GM18511 (cell line): ENCODE measurements around the gene FREM2.

Source experiments
- ATAC-seq: cut with Tn5 transposase; IDR thresholded peaks from one replicate; pipeline ENCODE4 v1.9.1; 2021; ENCODE audit warnings: mild to moderate bottlenecking, moderate library complexity; ENCODE audit not compliant: unreplicated experiment

FREM2 gene, protein sequence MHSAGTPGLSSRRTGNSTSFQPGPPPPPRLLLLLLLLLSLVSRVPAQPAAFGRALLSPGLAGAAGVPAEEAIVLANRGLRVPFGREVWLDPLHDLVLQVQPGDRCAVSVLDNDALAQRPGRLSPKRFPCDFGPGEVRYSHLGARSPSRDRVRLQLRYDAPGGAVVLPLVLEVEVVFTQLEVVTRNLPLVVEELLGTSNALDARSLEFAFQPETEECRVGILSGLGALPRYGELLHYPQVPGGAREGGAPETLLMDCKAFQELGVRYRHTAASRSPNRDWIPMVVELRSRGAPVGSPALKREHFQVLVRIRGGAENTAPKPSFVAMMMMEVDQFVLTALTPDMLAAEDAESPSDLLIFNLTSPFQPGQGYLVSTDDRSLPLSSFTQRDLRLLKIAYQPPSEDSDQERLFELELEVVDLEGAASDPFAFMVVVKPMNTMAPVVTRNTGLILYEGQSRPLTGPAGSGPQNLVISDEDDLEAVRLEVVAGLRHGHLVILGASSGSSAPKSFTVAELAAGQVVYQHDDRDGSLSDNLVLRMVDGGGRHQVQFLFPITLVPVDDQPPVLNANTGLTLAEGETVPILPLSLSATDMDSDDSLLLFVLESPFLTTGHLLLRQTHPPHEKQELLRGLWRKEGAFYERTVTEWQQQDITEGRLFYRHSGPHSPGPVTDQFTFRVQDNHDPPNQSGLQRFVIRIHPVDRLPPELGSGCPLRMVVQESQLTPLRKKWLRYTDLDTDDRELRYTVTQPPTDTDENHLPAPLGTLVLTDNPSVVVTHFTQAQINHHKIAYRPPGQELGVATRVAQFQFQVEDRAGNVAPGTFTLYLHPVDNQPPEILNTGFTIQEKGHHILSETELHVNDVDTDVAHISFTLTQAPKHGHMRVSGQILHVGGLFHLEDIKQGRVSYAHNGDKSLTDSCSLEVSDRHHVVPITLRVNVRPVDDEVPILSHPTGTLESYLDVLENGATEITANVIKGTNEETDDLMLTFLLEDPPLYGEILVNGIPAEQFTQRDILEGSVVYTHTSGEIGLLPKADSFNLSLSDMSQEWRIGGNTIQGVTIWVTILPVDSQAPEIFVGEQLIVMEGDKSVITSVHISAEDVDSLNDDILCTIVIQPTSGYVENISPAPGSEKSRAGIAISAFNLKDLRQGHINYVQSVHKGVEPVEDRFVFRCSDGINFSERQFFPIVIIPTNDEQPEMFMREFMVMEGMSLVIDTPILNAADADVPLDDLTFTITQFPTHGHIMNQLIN (N-terminal part only)

DNA sequence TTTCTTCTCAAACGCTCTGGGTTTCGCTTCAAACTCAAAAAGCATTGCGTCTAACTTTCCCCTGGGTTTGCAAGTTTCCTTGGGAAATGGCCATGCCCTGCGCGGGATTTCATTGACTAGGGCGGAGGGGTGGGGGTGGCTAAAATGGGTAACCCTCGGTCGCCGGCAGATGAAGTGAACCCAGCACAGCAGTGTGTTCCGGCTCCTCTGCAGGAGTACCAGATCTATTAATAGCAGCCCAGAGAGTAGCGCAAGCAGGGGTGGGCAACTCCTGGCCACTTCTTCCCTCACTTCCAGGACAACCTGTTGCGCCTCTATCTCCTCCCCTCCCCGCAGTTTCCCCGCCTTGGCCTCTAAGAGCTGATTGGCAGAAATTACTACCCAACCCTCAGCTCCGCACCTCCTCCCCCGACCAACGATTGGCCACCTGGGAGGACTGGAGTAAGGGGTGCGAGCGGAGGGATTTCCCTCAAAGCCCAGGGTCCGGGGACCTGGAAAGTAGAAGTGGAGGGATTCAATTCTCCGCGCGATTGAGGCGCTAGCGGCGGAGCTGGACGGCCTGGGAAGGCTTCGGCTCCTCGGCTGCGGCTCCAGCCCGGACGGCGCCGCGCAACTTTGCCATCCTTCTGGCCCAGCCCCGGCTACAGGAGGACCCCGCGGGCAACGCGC, at the start of gene FREM2:
FREM2 (plus strand) TSS at position 501 of the 669 bp plus-strand sequence. CDS start 268 bp downstream, outside the sequence.
- ATAC-seq: peak; percentile 50

DNA sequence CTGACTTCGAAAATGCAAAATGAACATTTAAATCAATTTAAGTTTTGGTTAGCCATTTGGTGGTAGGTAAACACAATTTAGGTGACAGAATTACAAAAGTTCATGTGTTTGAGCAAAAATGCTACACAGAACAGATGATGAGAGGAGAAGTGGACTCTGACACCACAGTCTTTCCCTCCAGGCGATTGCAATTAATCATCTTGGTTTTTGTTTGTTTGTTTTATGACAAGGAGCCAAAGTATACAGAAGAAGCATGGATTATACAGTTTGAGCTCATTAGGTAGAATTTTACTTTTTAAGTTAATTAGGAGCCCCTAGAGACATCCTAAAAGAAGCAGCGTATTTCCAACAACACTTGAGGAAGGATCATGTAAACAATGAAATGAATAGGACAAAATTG, 49.3 kb upstream of the FREM2 start:
- ATAC-seq: no peak

DNA sequence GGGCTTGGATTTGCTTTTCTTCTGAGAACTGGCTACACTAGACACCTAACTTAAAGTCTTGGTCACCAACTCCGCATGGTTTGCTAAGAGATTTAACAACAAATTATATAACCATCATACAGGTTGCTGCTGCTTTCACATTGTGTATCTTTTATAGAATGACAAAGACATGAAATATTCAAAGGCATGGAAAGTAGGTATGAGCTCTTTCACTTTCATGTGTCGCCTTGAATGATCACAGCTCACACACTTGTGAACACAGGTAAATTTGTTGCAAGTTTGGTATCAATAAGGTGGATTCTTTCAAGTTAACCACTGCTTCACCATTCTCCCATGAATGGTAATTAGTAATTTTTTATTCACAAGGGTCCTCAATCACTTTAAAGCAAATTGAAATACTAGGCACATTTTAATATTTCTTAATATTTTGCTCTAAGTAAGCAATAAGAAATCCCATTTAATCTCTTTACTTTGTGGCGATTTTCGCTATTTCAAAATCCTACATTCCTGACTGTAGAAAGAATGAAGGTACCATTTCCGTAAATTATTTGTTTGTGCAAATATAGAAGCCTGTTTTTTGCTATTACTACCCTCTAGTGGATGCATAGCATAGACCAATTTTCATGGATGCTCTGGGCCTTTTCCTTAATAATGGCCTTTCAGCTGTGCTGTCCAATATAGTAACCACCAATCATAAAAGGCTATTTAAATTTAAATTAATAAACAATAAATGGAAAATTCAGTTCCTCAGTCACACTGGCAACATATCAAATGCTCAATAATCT, 45.5 kb upstream of the FREM2 start:
- ATAC-seq: no peak

DNA sequence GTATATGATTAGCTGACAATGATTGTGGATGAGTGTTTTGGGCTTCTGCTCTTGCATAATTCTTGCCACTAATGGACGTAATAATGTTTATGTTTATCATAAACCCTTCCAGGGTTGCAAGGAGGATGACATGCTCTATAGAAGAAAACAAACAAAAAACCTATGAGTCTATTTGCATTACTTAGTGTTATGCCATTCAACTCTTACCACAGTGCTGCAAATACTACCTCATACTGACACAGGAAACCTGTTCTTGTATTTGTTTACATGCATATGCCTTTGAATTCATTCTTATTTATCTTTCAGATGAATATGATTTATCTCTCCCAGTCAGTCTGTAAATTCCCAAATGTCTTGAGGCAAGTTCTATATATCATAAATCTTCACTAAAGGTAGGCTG, 39.6 kb upstream of the FREM2 start:
- ATAC-seq: no peak

GRCh38 chr13:38648912-38649311, 38.0 kb upstream of the FREM2 start:
- ATAC-seq: no peak

- no peak for ATAC-seq
Observed at GRCh38 chr13:38656699-38657098, 30.2 kb upstream of the FREM2 start.

DNA sequence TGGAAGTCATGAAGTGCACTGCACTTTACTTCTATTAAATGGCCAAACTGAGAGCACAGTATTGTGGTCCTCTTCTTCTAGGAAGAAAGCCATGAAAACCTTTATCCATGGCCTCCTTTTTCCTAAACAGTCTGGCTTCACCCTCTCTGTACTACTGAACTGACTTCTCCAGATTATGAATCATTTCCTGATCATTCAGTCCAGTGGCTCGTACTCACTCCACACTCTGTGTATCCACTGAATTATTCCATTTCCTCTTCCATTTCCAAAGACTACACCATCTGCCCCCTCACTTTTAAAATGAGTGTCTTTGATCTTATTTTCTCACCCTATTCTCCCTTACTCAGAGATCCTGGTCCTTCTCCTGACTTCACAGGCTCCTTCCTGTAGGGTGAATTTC, 29.7 kb upstream of the FREM2 start:
- ATAC-seq: no peak

DNA sequence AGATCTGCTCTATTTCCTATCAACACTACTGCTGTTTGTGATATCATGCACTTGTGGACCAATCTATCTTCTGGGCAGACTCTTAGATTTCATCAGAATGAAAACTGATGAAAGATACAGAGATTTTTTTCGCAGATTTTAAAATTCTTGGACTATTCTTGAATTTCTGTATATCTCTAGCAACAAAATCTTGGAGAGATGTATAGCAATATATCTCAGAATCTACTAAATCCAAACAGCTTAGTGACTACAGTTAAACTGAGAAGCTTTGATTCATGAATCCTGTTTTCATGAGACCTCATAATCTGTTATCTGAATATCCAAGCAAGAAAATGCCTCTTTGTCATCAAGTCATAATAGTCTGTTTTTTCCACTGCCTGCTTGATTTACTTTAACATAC, 28.0 kb upstream of the FREM2 start:
- ATAC-seq: no peak

DNA sequence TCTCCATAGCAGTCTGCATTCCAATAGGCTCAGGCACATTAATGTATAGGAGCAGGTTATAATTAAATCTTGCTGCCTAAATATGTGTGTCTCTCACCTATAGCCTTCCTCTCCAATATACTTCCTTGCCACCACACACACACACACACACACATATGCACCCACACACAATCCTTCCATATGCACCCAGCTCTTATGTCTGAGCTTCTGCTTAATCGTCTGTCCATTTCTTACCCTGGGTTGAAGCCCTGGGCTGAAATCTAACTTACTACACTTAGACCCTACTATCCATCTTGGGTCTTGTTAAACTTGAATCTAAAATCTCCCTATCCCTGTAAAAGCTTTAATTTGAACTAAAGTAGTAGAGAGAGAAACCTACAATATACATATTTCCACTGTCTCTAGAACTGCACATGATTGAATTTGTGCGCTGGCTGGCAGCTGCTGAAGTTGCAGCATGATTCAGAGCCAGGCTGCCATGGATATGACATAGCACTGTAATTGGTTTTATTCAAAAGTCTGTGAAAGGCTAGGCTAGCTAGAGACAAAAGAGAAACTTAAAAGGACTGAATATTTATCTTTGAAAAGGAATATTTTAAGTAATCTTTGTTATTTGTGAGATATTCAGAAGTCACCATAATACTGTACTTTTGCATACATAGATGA, 25.7 kb upstream of the FREM2 start:
- no peak for ATAC-seq

DNA sequence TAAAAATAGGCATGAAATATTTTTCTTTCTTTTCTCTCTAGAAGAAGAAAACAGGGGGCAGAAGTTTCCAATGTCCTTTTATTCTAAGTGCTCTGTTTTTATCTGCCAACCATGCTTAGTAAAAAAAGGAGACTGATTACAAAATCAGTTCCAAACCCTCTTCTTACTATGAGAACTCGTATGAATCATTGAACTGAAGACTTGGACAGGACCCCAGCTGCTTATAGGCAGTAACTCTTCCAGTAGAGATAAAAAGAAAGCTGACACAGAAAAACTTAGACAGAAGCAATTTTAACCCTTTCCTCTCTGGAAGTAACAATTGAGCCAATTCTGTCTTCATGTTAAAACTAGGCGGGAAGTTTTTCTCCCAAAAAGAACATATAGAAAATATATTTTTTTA, 24.5 kb upstream of the FREM2 start:
- no peak for ATAC-seq

GRCh38 chr13:38664906-38665305, 22.0 kb upstream of the FREM2 start:
- no peak for ATAC-seq

- ATAC-seq: no peak
Observed at GRCh38 chr13:38667526-38668109, 19.3 kb upstream of the FREM2 start.

DNA sequence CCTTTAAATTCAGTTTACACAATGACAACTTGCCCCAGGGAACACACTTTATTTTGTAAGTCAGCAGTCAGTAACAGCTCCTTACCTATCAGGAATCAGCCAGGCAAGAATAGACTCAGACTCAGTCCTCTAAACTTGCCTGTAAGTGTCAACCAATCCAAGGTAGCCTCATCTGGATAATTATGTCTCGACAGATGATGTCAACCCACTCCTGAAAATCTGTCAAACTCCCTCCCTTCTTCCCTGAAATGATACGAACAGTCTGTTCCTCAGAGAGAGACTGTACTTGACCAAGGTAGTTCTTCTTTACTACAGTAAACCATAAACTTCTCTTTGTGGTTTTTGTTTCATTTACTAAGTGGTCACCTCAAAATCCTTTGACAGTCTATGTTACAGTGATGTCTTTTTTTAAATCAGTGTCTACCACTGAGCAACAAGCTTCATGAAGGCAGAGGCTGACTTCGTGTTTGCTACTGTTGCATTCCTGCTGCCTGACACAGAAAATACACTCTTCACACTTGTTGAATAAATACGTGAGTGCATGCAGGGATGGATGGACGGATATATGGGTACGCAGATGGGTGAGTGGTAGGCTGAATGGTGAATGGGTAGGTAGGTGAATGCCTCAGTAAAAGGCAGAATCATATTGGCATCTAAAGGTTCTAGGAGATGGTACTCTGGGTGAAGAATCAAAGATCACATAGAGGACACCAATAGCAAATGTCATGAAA, 17.5 kb upstream of the FREM2 start:
- ATAC-seq: no peak

- no peak for ATAC-seq
Observed at GRCh38 chr13:38670627-38671026, 16.2 kb upstream of the FREM2 start.

GRCh38 chr13:38671980-38672379, 14.9 kb upstream of the FREM2 start:
- ATAC-seq: no peak

DNA sequence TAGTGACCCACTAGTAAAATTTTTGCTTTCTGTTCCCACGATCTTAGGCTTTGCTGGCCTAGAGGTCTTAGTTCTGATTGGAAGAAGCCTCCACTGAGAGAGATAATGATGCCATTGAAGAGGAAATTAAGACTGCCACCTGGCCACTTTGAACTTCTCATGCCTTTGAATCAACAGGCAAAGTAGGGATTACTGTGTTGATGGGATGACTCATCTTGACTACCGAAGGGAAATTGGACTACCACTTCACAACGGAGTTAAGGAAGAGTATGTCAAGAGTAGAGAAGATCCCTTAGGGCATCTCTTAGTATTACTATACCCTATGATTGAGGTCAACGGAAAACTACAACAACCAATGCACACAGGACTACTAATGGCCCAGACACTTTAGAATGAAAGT, 12.7 kb upstream of the FREM2 start:
- no peak for ATAC-seq

DNA sequence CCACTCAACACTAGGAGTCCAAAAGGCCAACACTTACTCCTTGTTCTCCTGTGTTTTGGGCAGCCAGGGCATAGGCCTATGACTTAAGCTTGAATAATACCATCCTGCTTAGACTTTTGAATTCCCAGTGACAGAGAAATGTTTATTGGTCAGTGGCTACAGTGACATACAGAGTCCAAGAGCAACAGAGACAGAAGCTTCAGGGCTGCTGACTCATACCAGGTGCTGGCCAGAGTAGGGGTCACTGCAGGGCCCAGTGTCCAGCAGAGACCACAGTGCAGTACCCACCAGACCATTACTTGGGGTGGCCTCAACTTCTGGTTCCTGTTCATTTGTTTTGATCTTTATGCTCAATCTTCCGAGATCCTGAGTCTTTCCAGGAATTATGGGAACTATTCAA, 6.0 kb upstream of the FREM2 start:
- ATAC-seq: no peak

DNA sequence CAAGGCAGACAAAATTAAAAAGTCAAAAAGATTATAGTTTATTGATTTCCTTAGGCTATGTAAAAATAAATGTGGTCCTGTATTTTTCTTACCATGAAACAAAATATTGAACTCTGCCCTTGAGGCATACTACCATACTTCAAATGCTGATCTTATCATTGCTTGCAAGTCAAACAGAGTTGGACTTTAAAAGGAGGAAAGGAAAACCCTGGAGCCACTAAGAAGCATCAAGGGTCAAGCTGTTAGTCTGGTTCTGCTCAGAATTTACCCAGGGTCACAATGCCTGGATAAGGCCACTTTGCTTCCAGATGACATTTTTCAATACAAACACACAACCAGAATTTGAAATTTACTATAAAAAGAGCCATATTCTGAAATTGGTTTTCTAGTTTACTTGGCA, 2.2 kb upstream of the FREM2 start:
- no peak for ATAC-seq
